ENCODE results near the gene CDHR3.

GRCh38 chr7:106064316-106064715, 101.3 kb downstream of the CDHR3 start:
- TF ChIP-seq CTCF (IDR thresholded peaks at IDR 0.05; ENCODE audit: control extremely low read depth in 1 of 3, insufficient read depth in 1 of 3, low read depth in 1 of 3, low read length in 3 of 3), result no peak
- no peak for TF ChIP-seq RAD21 (IDR thresholded peaks at IDR 0.05 in 1 of 2, conservative IDR thresholded peaks at IDR 0.05 in 1 of 2; ENCODE audit: low read depth in 2 of 2, low read length in 2 of 2)
- TF ChIP-seq YY1 (IDR thresholded peaks at IDR 0.05; ENCODE audit: low read depth, low read length), result no peak
- TF ChIP-seq POU5F1 (IDR thresholded peaks at IDR 0.05; ENCODE audit: low read depth, low read length), result no peak
- no peak for TF ChIP-seq POLR2A (IDR thresholded peaks at IDR 0.05; ENCODE audit: control extremely low read depth in 1 of 2, low read depth in 2 of 2, low read length in 2 of 2)
- no peak for TF ChIP-seq EZH2 (IDR thresholded peaks at IDR 0.05; ENCODE audit: low read depth, low read length, severe bottlenecking)
- no peak for TF ChIP-seq TCF12 (IDR thresholded peaks at IDR 0.05; ENCODE audit: low read depth, low read length)
- TF ChIP-seq GABPA (IDR thresholded peaks at IDR 0.05; ENCODE audit: borderline replicate concordance, insufficient read depth, low read length), result no peak
- no peak for TF ChIP-seq TAF1 (IDR thresholded peaks at IDR 0.05; ENCODE audit: low read depth, low read length)
- no peak for TF ChIP-seq CBX8 (IDR thresholded peaks at IDR 0.05; ENCODE audit: borderline replicate concordance, low read depth, low read length)
- no peak for TF ChIP-seq CHD1 (IDR thresholded peaks at IDR 0.05; ENCODE audit: low read depth, low read length)
- TF ChIP-seq FOSL1 (IDR thresholded peaks at IDR 0.05; ENCODE audit: insufficient read depth, low read depth, low read length), result no peak
- TF ChIP-seq POLR2AphosphoS5 (IDR thresholded peaks at IDR 0.05; ENCODE audit: low read depth, low read length), result no peak
- TF ChIP-seq PHF8 (conservative IDR thresholded peaks at IDR 0.05; ENCODE audit: low read depth, low read length), result no peak
